Astrocyte of the spinal cord (primary cell): ENCODE results near the gene MED13L.
"Not testable (repeated sequence)": the region's sequence is repeated elsewhere in the genome, so short reads cannot be mapped to it uniquely, and the experiment has no call there.

ENCODE experiments used
- DNase-seq: peaks from one replicate; pipeline ENCODE4 v3.0.0; 2011; ENCODE audit warnings: low read depth, low spot score
- H3K4me3 ChIP-seq: 2 replicates; pipeline ENCODE4 v1.5.1; 2011; ENCODE audit warnings: low read depth, mild to moderate bottlenecking, low read length, moderate library complexity
- CTCF ChIP-seq: IDR thresholded peaks from 2 replicates; pipeline ENCODE4 v1.5.1; 2012; ENCODE audit warnings: low read depth, mild to moderate bottlenecking, low read length, inconsistent platforms
- in situ Hi-C: cut with HindIII; loops from 2 replicates; pipeline ENCODE4 v1.10.0; 2017; ENCODE audit warnings: low sequenced_read_pairs

Gene MED13L

GRCh38 chr12:116244001-116244400, 33.5 kb downstream of the MED13L start:
- TF ChIP-seq CTCF, result no peak
- in situ Hi-C loops, result no loop called here
- H3K4me3 ChIP-seq, result no peak overlapping the region
- no peak for DNase-seq

DNA sequence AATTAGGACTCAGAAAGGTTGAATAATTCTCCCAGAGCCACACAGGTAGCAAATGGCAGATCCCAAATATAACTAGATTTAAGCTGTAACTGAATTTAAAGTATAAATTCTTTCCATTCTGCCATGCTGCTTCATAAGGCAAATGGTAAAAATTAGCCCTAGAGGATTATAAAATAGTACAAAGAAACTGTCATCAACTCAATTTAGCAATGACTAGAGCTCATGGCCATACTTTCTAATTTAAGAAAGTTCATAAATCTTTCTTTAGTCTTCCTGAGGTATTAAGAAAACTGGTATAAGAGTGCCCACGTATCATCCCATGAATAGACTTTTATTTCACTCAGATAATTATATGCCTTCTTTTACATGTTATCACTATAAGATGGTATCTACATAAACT, 34.8 kb downstream of the MED13L start:
- H3K4me3 ChIP-seq, result no peak overlapping the region
- no peak for DNase-seq
- TF ChIP-seq CTCF, result no peak
- in situ Hi-C loops, result no loop called here

DNA sequence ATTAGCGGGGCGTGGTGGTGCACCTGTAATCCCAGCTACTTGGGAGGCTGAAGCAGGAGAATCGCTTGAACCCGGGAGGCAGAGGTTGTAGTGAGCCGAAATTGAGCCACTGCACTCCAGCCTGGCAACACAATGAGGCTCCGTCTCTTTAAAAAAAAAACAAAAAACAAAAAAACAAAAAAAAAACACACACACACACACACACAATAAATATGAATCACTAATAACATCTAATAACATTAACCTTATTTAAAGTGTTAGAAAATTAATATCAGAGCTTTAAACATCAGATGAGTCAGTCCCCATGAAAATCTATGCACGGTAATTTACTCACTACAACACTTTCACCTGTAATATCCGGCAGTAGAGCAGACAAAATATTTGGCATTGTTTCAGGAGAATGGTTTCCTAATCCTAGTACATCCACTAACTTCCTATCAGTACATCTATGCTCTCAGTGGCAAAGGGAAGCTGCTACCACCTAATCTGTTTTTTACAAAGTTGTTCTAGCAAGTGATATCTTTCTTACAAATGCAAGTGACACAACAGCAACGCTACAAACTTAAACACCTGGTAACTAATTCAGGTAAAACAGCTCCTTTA, 36.2 kb downstream of the MED13L start:
- DNase-seq, result no peak
- no peak overlapping the region for H3K4me3 ChIP-seq
- no peak for TF ChIP-seq CTCF
- in situ Hi-C loops, result no loop called here

GRCh38 chr12:116238570-116239119, 38.8 kb downstream of the MED13L start:
- H3K4me3 ChIP-seq, DNase-seq, in situ Hi-C loops: not testable (repeated sequence)

DNA sequence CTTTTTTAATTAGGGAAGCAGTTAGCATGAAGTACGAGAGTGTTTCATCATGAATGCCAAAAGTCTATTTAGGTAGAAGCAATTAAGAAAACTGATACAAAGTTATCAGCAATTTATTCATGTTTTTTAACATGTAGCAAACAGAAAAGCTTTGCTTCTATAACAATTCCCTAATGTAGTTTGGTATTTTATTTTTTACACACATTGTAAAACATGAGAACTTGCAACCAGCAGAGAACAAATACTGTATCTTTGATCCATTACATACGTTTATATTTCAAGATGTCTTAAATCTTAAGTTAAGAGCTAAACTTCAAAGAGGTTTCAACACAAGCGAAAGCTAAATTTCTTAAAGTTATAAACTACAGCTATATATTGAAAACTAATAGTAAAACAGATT, 39.3 kb downstream of the MED13L start:
- TF ChIP-seq CTCF, result no peak
- in situ Hi-C loops, result no loop called here
- no peak for DNase-seq
- H3K4me3 ChIP-seq, result no peak overlapping the region

GRCh38 chr12:116236976-116237375, 40.5 kb downstream of the MED13L start:
- in situ Hi-C loops, result no loop called here
- no peak for TF ChIP-seq CTCF
- no peak for DNase-seq
- H3K4me3 ChIP-seq, result no peak overlapping the region

DNA sequence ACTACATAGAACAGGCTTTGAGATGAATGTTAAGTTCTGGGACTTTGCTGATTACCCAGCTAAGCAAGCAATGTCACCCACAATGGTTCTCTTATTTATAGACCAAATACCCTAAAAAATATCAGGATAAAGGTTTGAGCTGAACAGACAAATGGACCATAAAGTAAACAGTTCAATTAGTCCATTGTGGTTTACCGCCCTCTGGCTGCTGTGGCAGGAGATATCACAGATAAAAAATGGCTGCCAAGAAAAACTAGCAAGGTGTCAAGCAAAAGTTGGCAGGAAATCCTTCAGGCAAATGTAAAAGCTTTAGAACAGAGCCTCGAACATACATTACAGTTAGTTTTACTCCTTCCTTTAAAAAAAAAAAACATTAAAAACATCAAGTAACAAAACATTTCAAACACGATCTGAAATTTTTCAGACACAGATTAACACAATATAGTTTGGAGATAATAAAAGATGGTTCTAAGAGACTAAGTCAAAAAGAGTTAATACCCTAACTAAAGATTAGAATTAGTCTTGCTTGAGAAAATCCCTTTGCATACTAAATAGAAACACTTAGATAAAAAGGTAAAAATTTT, 41.3 kb downstream of the MED13L start:
- in situ Hi-C loops, result no loop called here
- TF ChIP-seq CTCF, result peak; percentile 58
- DNase-seq, result peak; percentile 69
- no peak overlapping the region for H3K4me3 ChIP-seq

DNA sequence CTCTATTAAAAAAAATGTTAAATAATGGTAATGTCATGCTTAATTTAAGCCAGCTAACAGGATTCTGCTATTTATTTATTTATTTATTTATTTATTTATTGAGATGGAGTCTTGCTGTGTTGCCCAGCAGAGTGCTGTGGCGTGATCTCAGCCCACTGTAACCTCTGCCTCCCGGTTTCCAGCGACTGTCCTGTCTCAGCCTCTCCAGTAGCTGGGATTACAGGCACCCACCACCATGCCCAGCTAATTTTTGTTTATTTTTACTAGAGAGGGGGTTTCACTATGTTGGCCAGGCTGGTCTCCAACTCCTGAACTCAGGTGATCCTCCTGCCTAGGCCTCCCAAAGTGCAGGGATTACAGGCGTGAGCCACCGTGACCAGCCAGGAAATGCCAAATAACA, 43.3 kb downstream of the MED13L start:
- in situ Hi-C loops, H3K4me3 ChIP-seq, DNase-seq: not testable (repeated sequence)
